HG02981 (cell line): ENCODE data around the gene KCNMA1.

Experiments
- ATAC-seq: cut with Tn5 transposase; IDR thresholded peaks from one replicate; pipeline ENCODE4 v1.9.1; 2021; ENCODE audit warnings: mild to moderate bottlenecking, moderate library complexity; ENCODE audit not compliant: unreplicated experiment

KCNMA1 gene

DNA sequence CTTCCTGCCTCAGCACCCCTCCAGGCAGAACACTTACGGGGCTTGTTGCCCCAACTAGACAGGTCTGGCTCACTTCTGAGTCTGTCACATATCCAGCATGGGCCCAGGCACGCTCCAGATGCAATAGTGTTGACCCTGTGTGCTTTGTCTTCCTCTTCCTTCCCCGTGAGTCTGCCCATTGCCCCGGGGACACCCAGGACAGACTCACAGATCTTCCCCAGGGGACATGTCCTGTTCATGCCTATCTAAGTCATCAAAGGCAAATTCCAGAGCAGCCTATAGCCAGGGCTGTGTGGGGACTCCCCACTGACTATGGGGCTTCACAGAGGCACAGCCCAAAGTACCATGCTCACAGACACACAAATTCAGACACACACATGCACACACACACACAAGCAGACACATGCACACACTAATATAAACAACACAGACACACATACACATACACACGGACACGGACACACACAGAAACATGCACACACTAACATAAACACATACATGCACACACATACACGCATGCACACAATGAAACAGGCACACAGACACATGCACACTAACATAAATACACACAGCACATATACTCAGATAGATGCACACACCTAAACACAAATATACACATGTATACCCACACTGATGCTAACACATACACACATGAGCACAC is 175.8 kb downstream of the KCNMA1 start:
- ATAC-seq, result no peak

DNA sequence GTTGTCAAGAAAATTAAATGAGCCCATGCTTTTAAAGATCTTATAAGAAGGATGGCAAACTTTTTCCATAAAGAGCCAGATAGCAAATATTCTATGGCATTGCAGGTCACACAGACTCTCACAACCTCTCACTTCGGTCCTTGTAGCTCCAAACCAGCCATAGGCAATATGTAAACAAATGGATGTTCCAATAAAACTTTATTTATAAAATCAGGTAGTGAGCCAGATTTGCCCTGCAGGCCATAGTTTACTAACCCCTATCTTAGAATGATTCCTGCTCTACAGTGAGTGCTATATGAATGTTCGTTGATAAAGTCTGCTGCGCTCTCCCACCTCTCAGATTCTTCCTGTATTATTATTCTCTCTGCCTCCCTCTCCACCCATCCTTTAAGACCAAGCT is 177.7 kb downstream of the KCNMA1 start:
- ATAC-seq, result no peak

- no peak for ATAC-seq
Measured at GRCh38 chr10:77458986-77459590, 178.5 kb downstream of the KCNMA1 start.

GRCh38 chr10:77457721-77458120 is 179.9 kb downstream of the KCNMA1 start:
- ATAC-seq, result no peak

GRCh38 chr10:77457266-77457665 is 180.3 kb downstream of the KCNMA1 start:
- ATAC-seq, result no peak

GRCh38 chr10:77456414-77456813 is 181.2 kb downstream of the KCNMA1 start:
- no peak for ATAC-seq

DNA sequence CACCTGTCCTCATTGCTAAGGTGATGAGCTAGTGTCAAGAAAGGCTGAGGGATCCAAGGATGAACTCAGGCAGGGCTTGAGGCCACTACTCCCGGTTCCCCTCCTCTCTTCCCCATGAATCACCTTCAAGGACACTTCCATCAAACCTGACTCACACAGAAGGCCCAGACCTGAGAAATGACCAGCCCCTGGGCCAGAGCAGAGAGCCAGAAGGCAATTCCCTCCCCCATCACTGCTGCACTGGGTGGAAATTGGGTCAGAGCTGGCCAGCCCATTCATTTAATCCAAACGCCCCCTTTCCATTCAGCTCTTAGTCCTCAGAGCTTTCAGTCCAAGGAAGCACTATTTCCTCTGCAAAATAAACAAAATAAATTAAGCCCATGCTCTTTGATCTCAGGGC is 182.0 kb downstream of the KCNMA1 start:
- no peak for ATAC-seq

DNA sequence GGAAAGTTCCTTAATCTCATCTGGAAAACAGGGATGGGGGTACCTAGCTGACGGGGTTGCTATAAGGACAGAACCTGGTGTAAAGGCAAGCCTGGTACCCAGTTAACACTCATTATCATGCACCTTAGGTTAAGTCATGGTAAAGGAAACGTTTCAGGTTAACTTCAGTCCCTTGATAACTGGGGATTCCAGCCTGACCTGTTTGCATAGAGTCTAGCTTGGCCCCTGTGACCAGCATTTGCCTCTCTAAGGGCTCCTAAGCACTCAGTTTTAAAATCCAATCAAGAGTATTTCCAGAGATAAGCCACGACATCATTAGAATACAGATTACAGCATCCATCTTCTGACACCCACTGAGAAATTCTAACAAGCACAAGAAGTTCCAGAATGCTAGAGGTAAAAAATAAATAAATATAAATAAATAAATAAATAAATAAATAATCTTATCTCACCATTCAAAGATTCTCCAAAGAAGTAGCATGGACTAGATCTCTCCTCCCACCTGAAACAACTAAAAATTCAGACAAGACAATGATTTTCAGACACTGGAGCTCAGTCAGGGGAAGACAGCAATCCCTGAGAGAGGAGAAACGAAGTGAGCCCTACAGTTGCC is 184.6 kb downstream of the KCNMA1 start:
- no peak for ATAC-seq

- ATAC-seq, result no peak
Measured at GRCh38 chr10:77451886-77452285, 185.7 kb downstream of the KCNMA1 start.

GRCh38 chr10:77448226-77448625 is 189.4 kb downstream of the KCNMA1 start:
- ATAC-seq, result no peak

DNA sequence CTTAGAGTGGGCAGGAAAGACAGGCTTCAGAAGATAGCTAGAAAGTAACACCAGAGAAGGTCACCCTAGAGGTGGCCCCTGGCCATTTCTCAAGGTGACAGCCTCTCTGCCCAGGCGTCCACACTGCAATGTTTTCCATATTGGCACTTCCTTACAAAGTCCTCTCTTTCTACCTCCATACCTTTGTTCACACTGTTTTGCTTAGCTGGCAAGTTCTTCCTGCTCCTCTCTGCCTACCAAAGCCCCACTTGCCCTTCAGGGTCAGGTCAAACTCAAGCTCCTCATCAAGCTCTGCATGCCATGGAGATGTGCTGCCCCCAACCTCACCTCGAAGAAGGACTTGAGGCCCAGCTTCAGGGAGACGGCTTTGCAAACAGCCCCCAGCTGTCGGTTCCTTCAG is 190.9 kb downstream of the KCNMA1 start:
- ATAC-seq, result no peak

DNA sequence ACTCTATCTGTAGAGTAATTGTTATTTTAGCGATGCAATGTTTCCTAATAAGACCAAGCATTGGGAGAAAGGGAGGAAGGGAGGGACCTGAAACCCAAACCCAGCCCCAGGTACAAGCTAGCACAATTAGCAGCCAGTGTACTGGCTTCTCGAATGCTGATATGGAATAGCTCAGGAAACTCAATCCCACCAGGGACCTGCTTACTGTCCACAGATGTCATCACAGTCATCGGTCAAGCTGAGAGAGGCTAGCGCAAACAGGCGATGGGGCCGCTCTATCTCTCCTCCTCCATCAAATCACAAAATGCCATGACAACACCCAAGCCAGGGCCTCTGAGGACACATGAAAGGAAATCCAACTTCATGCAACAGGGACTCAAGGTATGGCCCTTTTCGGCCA is 192.1 kb downstream of the KCNMA1 start:
- no peak for ATAC-seq

- no peak for ATAC-seq
Measured at GRCh38 chr10:77444041-77444440, 193.6 kb downstream of the KCNMA1 start.

DNA sequence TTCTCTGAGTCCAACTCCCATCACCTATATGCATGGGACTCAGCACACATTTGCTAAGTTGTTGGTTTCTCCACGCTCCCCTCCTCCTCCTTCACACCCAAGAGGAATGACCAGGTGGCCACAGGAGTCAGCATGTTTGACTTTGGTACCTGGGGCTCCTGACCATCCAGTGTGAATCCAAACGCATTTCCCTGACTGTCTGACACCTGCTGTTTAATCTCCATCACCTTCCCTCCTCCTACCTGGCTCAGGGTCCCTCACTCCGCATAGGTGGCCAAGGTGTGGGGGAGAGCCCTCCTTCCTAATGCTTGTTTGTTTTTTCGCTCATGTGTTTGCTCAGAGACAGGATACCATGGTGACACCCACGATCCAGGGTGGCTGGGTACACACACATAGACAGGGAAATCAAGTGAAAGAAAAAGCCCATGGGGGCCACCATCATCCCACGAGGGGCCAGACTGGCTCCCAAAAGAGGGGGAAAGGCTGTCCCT is 194.9 kb downstream of the KCNMA1 start:
- ATAC-seq, result no peak

DNA sequence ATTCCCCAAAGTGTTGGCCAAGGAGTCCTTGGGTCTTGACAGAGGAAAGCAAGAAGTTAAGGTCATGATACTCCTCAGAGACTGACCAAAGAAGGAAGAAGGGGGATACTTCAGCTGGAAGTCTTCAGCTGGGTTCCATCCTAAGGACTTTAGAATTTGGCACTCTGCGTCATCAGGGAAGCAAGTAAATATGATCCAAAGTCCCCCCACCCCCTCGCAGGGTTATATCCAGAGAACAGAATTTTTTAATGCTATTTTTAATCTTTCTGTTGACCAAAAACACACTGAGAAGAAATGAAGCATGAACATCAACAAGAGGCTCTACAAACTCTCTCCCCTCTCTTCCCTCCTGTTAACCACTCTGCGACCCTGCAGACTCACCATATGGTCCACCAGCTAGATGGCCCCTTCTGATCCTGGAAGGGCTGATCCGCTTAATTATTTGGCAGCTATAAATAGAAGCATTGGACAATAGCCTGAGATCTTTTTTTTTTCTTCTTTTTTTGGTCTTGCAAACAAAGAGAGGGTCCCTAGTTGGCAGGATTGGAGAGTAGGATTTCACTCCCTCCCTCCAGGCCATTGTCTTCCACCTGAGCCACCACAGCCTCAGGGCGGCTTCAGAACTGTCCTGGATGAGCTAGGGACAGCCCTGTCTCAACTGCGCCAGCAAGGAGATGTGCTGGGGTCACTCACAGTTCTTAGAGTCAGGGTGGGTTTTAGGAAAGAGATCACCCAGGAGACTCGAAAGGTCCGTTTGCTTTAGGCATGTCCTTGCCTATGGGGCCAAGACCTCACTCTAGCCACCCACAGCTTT is 196.0 kb downstream of the KCNMA1 start:
- no peak for ATAC-seq

DNA sequence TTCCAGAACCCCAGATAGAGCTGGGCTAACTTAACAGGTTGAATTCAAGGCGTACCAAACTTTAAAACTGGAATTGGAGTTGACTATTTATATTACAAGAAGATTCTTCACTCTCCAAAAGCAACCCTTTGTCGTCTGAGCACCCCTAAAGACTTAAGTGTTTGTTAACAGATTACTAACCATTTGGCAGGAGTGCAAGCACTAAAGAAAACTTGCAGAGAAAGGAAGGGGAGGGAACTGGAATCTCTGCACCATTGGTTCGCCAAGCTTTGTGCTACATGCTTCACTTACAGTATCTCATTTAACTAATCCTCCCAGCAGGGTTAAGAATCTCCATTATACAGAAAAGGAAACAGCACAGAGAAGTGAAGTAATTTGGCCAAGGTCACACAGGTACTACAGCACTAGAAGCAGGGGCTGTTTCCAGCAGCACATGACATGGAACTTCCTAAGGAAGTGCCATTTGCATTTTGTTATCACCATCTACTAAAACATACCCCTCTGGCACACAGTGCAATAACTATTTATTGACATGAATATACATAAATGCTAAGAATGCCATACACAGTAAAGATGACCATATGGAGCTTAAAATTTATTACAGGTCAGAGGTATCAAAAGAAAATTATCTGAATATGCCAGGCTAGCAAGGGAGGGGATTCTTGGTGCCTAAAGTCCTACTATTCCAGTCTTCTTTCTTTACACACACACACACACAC is 201.2 kb downstream of the KCNMA1 start:
- ATAC-seq, result no peak

GRCh38 chr10:77433546-77433945 is 204.1 kb downstream of the KCNMA1 start:
- no peak for ATAC-seq

GRCh38 chr10:77431980-77432797 is 205.4 kb downstream of the KCNMA1 start:
- no peak for ATAC-seq

DNA sequence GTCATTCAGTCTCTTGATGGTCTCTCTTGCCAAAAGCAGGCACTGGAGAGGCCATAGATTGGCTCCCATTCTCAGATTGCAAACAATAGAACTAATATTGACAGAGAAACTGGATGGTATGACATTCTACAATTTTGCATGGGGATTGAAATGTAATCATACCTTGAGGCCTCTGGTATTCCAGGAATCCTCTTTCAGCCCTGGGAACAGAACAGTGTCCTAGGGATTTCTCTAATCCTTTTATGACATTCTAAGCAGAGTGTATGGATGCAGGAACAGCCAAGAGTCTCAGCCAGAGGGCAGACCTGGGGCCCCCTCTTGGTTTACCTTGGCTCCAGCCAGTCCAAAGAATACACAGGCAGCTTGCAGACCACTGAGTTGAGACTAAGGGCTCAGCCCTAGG is 206.4 kb downstream of the KCNMA1 start:
- no peak for ATAC-seq

DNA sequence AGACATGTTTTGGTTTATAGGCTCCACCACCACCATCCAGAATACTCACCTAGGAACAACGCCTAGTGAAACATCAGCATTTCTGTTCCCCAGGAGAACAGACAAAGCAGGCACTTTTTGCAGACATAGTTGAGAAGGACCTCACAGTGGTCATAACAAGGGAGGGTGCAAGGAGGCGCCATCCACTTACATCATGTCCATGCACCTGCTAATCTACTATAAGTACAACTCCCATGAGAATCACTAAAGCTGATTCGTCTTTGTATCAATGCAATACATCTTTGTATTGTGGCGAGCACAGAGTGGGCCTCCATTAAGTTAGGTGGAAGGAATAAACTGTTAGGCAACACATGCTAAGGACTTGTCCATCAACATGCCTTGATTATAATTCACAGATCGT is 207.1 kb downstream of the KCNMA1 start:
- no peak for ATAC-seq
